Dedifferentiated amniotic fluid mesenchymal stem cell (primary cell): Measurements from ENCODE around the gene PIK3C3.

Experiments
- DNase-seq: peaks from one replicate; pipeline ENCODE4 v3.0.0-alpha.2; 2016; ENCODE audit errors: extremely low spot score

Gene PIK3C3

GRCh38 chr18:42126586-42126985 lies 171.6 kb downstream of the PIK3C3 start:
- no peak for DNase-seq

- DNase-seq = no peak
Observed at GRCh38 chr18:42131066-42131929, 176.3 kb downstream of the PIK3C3 start.

- no peak for DNase-seq
Observed at GRCh38 chr18:42131930-42132244, 176.9 kb downstream of the PIK3C3 start.
